Right lobe of liver (tissue), 6 donors: ENCODE measurements around the gene ITGA7. TPM values are rescaled to one million over a fixed set of nuclear protein-coding genes. Genes with fewer than 3 reads are reported as not detected.

Experiments used
- ATAC-seq, 4 donors: fragments of 200-7000 bp; cut with Tn5 transposase; one replicate each; pipeline ENCODE4 v1.9.1; 2020; ENCODE audit warnings: mild to moderate bottlenecking in 4 of 4, moderate library complexity in 4 of 4
- DNase-seq, 3 donors: peaks; one replicate each; pipeline ENCODE4 v3.0.0-alpha.2; 2020
- H3K27ac ChIP-seq, 3 donors: fragments of 200-600 bp; one replicate each; pipeline ENCODE4 v1.8.0; 2022
- H3K27me3 ChIP-seq, 2 donors: fragments of 200-600 bp; one replicate each; pipeline ENCODE4 v1.8.0; 2022
- H3K36me3 ChIP-seq, 4 donors: fragments of 200-600 bp; sonication (generic) in 1 of 4; one replicate each; pipeline versions ENCODE4 v1.5.1 to v1.8.0; 2017 to 2022; ENCODE audit warnings: control low read depth in 1 of 4
- H3K4me1 ChIP-seq, 4 donors: fragments of 200-600 bp; sonication (generic) in 1 of 4; one replicate each; pipeline versions ENCODE4 v1.5.1 to v1.8.0; 2017 to 2022; ENCODE audit warnings: control low read depth in 1 of 4
- H3K4me3 ChIP-seq, 3 donors: fragments of 200-600 bp; one replicate each; pipeline ENCODE4 v1.8.0; 2022
- H3K9me3 ChIP-seq, 4 donors: fragments of 200-600 bp; sonication (generic) in 1 of 4; one replicate each; pipeline versions ENCODE4 v1.5.1 to v1.8.0; 2017 to 2022; ENCODE audit warnings: control low read depth in 1 of 4
- CTCF ChIP-seq, 4 donors: fragments of 200-600 bp in 3 of 4; fragments of 450-650 bp in 1 of 4; IDR thresholded peaks; one replicate each; pipeline versions ENCODE4 v1.5.1 to v1.8.0; 2016 to 2022; ENCODE audit warnings: antibody characterized with exemption in 4 of 4, mild to moderate bottlenecking in 2 of 4
- POLR2A ChIP-seq: fragments of 450-650 bp; IDR thresholded peaks from one replicate; pipeline ENCODE4 v1.6.1; 2017; ENCODE audit warnings: antibody characterized with exemption, mild to moderate bottlenecking
- WGBS: methylation state at CpG from one replicate; pipeline ENCODE4 v1.1.6; 2018; ENCODE audit warnings: low coverage, low lambda C conversion rate; ENCODE audit not compliant: insufficient coverage; ENCODE audit errors: missing lambda C conversion rate; 5-methylcytosine and 5-hydroxymethylcytosine counted together
- intact Hi-C, 2 donors: fragments of 100-400 bp; cut with DNase I; formaldehyde crosslinking; loops; one replicate each; pipeline versions ENCODE4 v1.11.2 to v1.14.1; 2022
- total RNA-seq, 6 experiments: library from RNA; depleted of rRNA in 2 of 6; stranded (reverse); fragments of >200 nt in 2 of 6; fragmentation: NEBNext Ultra II Directional in 3 of 6; extraction: Animal tissue kit (Norgen Biotek cat#: 25700) in 3 of 6; gene quantifications; one replicate each; pipeline versions ENCODE4 v1.1.0 to v1.2.4, GENCODE V29; 2016 to 2023
- donor health status: DM: no; HTN: yes; CAD: no.
- donor health status: DM: no; HTN: no; CAD: no.
- donor health status: DM: no; HTN: no; CAD: no.
- donor health status: DM: no; HTN: yes; CAD: no.
- donor health status: DM: no; HTN: yes; CAD: no.

The ITGA7 gene
- total RNA-seq, 6 experiments from 2014 or later, result 3.1 to 20.1 (median 8.3) TPM

GRCh38 chr12:55666508-55666907 is 41.2 kb downstream of the ITGA7 start:
- ATAC-seq, result no peak
- no CpG with 5 or more reads among the region's 7 CpGs for WGBS
- H3K27me3 ChIP-seq, result no peaks in the 10 kb centered on the region
- TF ChIP-seq POLR2A, result no peak
- TF ChIP-seq CTCF (IDR thresholded peaks at IDR 0.05), result no peak
- H3K4me3 ChIP-seq, result no peak overlapping the region
- intact Hi-C loops, result no loop called here
- H3K36me3 ChIP-seq, result no peaks in the 10 kb centered on the region
- peak in 1 of 3 donors; percentile 28 for DNase-seq
- H3K4me1 ChIP-seq, result no peaks in the 10 kb centered on the region
- no peaks in the 10 kb centered on the region for H3K9me3 ChIP-seq
- H3K27ac ChIP-seq, result no peak overlapping the region

- no peaks in the 10 kb centered on the region for H3K36me3 ChIP-seq
- intact Hi-C loops, result no loop called here
- no peaks in the 10 kb centered on the region for H3K9me3 ChIP-seq
- H3K27me3 ChIP-seq, result no peaks in the 10 kb centered on the region
- H3K4me1 ChIP-seq, result no peaks in the 10 kb centered on the region
- no peak overlapping the region for H3K27ac ChIP-seq
- TF ChIP-seq POLR2A (no peak), CTCF (IDR thresholded peaks at IDR 0.05) (no peak)
- ATAC-seq (no peak), DNase-seq (peak in 1 of 3 donors; percentile 25)
- 83% methylated on average over 5 of the region's 10 CpGs for WGBS
- no peak overlapping the region for H3K4me3 ChIP-seq
Observed at GRCh38 chr12:55664826-55665225, 42.9 kb downstream of the ITGA7 start.

GRCh38 chr12:55663391-55663790 is 44.3 kb downstream of the ITGA7 start:
- H3K27me3 ChIP-seq, result no peaks in the 10 kb centered on the region
- intact Hi-C loops, result no loop called here
- H3K27ac ChIP-seq, result no peak overlapping the region
- H3K36me3 ChIP-seq, result no peaks in the 10 kb centered on the region
- no peaks in the 10 kb centered on the region for H3K9me3 ChIP-seq
- DNase-seq (peak in 1 of 3 donors; percentile 8), ATAC-seq (no peak)
- WGBS, result 67% methylated on average over 1 of the region's 1 CpG
- H3K4me3 ChIP-seq, result no peak overlapping the region
- H3K4me1 ChIP-seq, result peaks cover 0 to 6% (median under 1%) of the 10 kb centered on the region in 4 donors
- TF ChIP-seq CTCF (IDR thresholded peaks at IDR 0.05) (no peak), POLR2A (no peak)

GRCh38 chr12:55659486-55660385 is 48.0 kb downstream of the ITGA7 start:
- H3K4me3 ChIP-seq, result no peak overlapping the region
- intact Hi-C loops, result no loop called here
- H3K27ac ChIP-seq, result no peak overlapping the region
- H3K36me3 ChIP-seq, result no peaks in the 10 kb centered on the region
- WGBS, result 60% methylated on average over 1 of the region's 9 CpGs
- peaks cover 0 to 17% (median 4%) of the 10 kb centered on the region in 4 donors for H3K4me1 ChIP-seq
- H3K9me3 ChIP-seq, result no peaks in the 10 kb centered on the region
- ATAC-seq (peak; percentile 30 to 61 (median 43)), DNase-seq (peak in 1 of 3 donors; percentile 28)
- no peaks in the 10 kb centered on the region for H3K27me3 ChIP-seq
- TF ChIP-seq POLR2A (no peak), CTCF (IDR thresholded peaks at IDR 0.05) (peak; percentile 22 to 40 (median 36))
